Measurements from ENCODE around the gene TNS1.

Gene TNS1

GRCh38 chr2:217929757-217930707, 72.8 kb downstream of the TNS1 start:
- no peak overlapping the region for H3K4me3 ChIP-seq (ENCODE audit: low read length, poor library complexity, severe bottlenecking)
- H2AFZ ChIP-seq (ENCODE audit: low read length): no peak overlapping the region
- peaks cover 12% of the 10 kb centered on the region for H3K4me1 ChIP-seq (ENCODE audit: insufficient read depth, low read length, poor library complexity, severe bottlenecking)
- no peaks in the 10 kb centered on the region for H3F3A ChIP-seq (ENCODE audit: low read depth)
- no peak overlapping the region for H3K9ac ChIP-seq (ENCODE audit: low read depth, low read length, poor library complexity, severe bottlenecking)
- no peaks in the 10 kb centered on the region for H4K20me1 ChIP-seq (ENCODE audit: insufficient read depth, low read length, poor library complexity, severe bottlenecking)
- no peaks in the 10 kb centered on the region for H3K9me3 ChIP-seq (ENCODE audit: insufficient read depth, low read depth, low read length)
- H3K36me3 ChIP-seq (ENCODE audit: insufficient read depth, low read length): no peaks in the 10 kb centered on the region
- H3K27me3 ChIP-seq (ENCODE audit: insufficient read depth, low read length, poor library complexity, severe bottlenecking): no peaks in the 10 kb centered on the region
- no peak for TF ChIP-seq EZH2phosphoT487 (IDR thresholded peaks at IDR 0.05; ENCODE audit: borderline replicate concordance)
- no peak for TF ChIP-seq CTCF (conservative IDR thresholded peaks at IDR 0.05; ENCODE audit: low read length)
- H3K4me2 ChIP-seq (ENCODE audit: low read depth, low read length, poor library complexity, severe bottlenecking): no peak overlapping the region
- H3K79me2 ChIP-seq (ENCODE audit: insufficient read depth, low read length): no peaks in the 10 kb centered on the region
- H3K9me2 ChIP-seq (replicated peaks; ENCODE audit: low read depth, low read length): no peaks in the 10 kb centered on the region

GRCh38 chr2:217929272-217929671, 73.5 kb downstream of the TNS1 start:
- peaks cover 12% of the 10 kb centered on the region for H3K4me1 ChIP-seq (ENCODE audit: insufficient read depth, low read length, poor library complexity, severe bottlenecking)
- H3K4me2 ChIP-seq (ENCODE audit: low read depth, low read length, poor library complexity, severe bottlenecking): no peak overlapping the region
- no peak overlapping the region for H3K4me3 ChIP-seq (ENCODE audit: low read length, poor library complexity, severe bottlenecking)
- no peaks in the 10 kb centered on the region for H3K9me2 ChIP-seq (replicated peaks; ENCODE audit: low read depth, low read length)
- H3K27me3 ChIP-seq (ENCODE audit: insufficient read depth, low read length, poor library complexity, severe bottlenecking): no peaks in the 10 kb centered on the region
- H2AFZ ChIP-seq (ENCODE audit: low read length): no peak overlapping the region
- no peaks in the 10 kb centered on the region for H3K79me2 ChIP-seq (ENCODE audit: insufficient read depth, low read length)
- no peaks in the 10 kb centered on the region for H4K20me1 ChIP-seq (ENCODE audit: insufficient read depth, low read length, poor library complexity, severe bottlenecking)
- TF ChIP-seq CTCF (conservative IDR thresholded peaks at IDR 0.05; ENCODE audit: low read length): no peak
- no peak for TF ChIP-seq EZH2phosphoT487 (IDR thresholded peaks at IDR 0.05; ENCODE audit: borderline replicate concordance)
- no peaks in the 10 kb centered on the region for H3K9me3 ChIP-seq (ENCODE audit: insufficient read depth, low read depth, low read length)
- H3F3A ChIP-seq (ENCODE audit: low read depth): no peaks in the 10 kb centered on the region
- no peaks in the 10 kb centered on the region for H3K36me3 ChIP-seq (ENCODE audit: insufficient read depth, low read length)
- no peak overlapping the region for H3K9ac ChIP-seq (ENCODE audit: low read depth, low read length, poor library complexity, severe bottlenecking)

GRCh38 chr2:217928324-217929181, 74.2 kb downstream of the TNS1 start:
- Histone ChIP-seq H3K4me3 (ENCODE audit: low read length, poor library complexity, severe bottlenecking) (no peak overlapping the region), H3K79me2 (ENCODE audit: insufficient read depth, low read length) (no peaks in the 10 kb centered on the region), H3K36me3 (ENCODE audit: insufficient read depth, low read length) (no peaks in the 10 kb centered on the region), H3K4me1 (ENCODE audit: insufficient read depth, low read length, poor library complexity, severe bottlenecking) (peaks cover 12% of the 10 kb centered on the region), H3K9ac (ENCODE audit: low read depth, low read length, poor library complexity, severe bottlenecking) (no peak overlapping the region), H3K4me2 (ENCODE audit: low read depth, low read length, poor library complexity, severe bottlenecking) (no peak overlapping the region), H3K27me3 (ENCODE audit: insufficient read depth, low read length, poor library complexity, severe bottlenecking) (no peaks in the 10 kb centered on the region), H3K9me2 (replicated peaks; ENCODE audit: low read depth, low read length) (no peaks in the 10 kb centered on the region), H3K9me3 (ENCODE audit: insufficient read depth, low read depth, low read length) (no peaks in the 10 kb centered on the region), H3F3A (ENCODE audit: low read depth) (no peaks in the 10 kb centered on the region), H4K20me1 (ENCODE audit: insufficient read depth, low read length, poor library complexity, severe bottlenecking) (no peaks in the 10 kb centered on the region), H2AFZ (ENCODE audit: low read length) (no peak overlapping the region)
- TF ChIP-seq CTCF (conservative IDR thresholded peaks at IDR 0.05; ENCODE audit: low read length): no peak
- TF ChIP-seq EZH2phosphoT487 (IDR thresholded peaks at IDR 0.05; ENCODE audit: borderline replicate concordance): no peak

Data from Loucy (cell line).